22Rv1 (cell line): ENCODE data around the gene POLN.

Experiments
- H3K27ac ChIP-seq: fragments of 450-650 bp; 2 replicates; pipeline ENCODE4 v1.5.1; 2017
- ZFX ChIP-seq: fragments of 450-650 bp; IDR thresholded peaks from 2 replicates; pipeline ENCODE4 v1.6.1; 2017; ENCODE audit warnings: antibody characterized with exemption, borderline replicate concordance
- TF ChIP-seq, protein P1 (sequence below): fragments of 450-650 bp; IDR thresholded peaks from 2 replicates; pipeline ENCODE4 v1.5.1; 2017; ENCODE audit warnings: mild to moderate bottlenecking

Gene POLN

DNA sequence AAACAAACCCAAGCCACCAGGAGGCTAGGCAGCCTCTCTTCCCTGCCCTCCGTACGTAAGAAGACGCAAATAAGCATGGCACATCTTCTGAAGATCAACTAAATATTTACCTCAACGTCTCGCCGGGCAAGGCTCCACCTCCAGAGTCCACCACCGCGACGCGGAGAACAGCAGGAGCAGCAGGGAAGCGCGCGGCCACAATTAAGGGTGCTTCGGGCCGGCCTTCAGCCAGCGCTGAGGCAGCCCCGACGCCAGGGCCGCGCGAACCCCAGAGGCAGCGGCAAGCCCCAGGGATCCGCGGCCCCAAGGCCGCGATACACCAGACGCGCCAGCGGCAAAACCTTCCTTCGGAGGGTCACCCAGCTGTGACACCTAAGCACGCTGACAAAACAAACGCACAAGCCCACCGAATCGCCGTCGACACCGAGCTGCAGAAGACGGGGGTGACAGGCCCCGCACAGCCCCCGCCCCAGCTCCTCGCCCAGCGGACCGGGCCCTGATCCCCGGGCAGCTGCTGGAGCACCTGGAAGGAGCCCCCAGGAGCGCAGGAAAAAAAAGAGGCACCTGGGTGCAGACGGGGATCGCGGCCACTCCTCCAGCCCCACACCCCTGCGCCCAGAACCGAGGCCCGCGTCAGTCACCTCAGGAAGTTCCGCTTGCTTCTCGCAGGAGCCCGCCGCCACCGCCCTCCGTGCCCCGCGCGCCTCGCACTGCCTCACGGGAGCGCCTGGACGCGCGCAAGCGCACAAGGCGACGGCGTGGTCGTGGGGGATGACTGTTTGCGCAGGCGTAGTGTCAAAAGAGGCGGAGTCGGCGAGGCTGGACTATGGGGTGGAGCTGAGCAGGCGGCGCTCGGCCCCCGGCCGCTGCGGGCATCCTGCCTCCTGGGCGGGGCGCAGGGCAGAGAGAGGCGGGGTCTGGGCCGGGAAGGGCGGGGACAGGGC lies at the start of gene POLN, which contains the start of gene HAUS3:
POLN (minus strand) TSS at position 712 of the 944 bp plus-strand sequence. CDS start 12,890 bp downstream, outside the sequence.
HAUS3 (minus strand) TSS at position 712 of the 944 bp plus-strand sequence. CDS start 1,175 bp downstream, outside the sequence.
- no peak for TF ChIP-seq ZFX
- TF ChIP-seq, protein P1, sequence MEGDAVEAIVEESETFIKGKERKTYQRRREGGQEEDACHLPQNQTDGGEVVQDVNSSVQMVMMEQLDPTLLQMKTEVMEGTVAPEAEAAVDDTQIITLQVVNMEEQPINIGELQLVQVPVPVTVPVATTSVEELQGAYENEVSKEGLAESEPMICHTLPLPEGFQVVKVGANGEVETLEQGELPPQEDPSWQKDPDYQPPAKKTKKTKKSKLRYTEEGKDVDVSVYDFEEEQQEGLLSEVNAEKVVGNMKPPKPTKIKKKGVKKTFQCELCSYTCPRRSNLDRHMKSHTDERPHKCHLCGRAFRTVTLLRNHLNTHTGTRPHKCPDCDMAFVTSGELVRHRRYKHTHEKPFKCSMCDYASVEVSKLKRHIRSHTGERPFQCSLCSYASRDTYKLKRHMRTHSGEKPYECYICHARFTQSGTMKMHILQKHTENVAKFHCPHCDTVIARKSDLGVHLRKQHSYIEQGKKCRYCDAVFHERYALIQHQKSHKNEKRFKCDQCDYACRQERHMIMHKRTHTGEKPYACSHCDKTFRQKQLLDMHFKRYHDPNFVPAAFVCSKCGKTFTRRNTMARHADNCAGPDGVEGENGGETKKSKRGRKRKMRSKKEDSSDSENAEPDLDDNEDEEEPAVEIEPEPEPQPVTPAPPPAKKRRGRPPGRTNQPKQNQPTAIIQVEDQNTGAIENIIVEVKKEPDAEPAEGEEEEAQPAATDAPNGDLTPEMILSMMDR: no peak
- peak within 1 kb of the TSS; percentile 55 for H3K27ac ChIP-seq

DNA sequence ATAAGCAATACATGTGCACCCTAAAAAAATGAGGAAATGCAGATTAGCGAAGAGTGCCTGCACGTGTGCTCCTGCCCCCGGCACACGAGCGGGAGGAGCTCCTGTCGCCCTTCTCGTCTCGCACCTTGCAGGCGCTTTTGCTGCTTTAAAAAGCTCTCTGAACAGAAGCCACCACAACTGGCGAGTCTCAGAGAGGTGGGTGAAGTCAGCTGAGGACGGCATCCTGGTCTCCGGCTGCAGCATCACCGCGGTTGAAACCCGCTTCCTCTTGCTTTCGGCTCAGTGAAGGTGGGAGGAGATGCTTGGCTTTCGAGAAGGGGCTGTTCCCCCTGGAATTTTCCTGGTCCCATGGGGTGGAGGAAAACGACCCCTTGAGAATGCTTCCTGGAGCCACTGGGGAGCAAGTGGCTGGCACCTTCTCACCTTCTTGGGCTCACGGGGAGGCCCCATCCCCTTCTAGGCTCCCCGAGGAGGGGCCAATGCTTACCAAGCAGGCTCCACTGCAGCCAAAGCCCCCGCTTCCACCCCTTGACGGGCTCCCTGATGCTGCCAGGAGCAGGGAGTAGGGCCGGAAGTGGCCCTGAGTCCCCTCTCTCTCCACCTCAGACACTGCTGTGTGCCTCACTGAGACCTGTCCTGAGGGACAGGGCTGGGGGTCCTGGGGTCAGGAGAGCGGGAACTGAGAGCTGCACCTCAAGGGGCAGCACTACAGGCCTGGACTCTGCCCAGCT lies 49.2 kb upstream of the POLN start:
- no peak overlapping the region for H3K27ac ChIP-seq
- TF ChIP-seq, protein P1: no peak
- no peak for TF ChIP-seq ZFX

DNA sequence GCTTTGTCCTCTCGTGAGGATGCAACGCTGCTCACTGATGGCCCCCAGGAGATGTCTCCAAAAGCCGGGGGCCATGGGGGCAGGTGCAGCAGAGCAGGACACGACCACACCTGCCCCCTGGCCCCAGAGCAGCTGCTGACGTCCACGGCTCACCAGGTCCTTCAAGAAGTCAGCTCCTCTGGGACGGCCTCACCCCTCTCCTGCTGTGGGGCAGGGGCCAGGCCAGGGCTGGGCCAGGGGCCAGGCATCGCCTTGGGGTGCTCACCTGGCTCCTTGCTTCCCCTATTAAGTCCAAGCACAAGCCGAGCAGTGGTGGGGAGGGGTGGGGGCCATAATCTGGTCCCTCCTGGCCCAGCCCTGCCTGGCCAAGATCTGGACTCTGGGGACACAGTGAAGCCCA lies 48.6 kb upstream of the POLN start:
- H3K27ac ChIP-seq: no peak overlapping the region
- no peak for TF ChIP-seq ZFX
- TF ChIP-seq, protein P1: no peak

DNA sequence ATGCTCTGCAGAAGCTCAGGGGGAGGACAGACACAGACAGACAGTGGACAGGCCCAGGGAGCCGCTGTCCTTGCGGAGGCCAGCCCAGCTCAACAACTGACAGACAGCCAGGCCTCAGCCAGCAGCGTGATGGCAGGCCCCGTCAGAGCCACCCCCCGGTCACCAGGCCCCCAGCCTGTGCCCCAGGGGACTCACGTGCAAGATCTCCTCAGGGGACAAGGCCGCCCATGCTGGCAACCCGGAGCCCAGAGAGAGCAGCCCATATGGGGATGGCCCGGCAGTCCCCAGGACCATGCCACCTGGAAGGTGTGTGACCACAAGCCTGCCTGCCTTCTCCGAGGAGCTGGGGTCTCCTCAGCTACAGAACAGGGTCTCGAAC lies 48.0 kb upstream of the POLN start:
- H3K27ac ChIP-seq: no peak overlapping the region
- TF ChIP-seq, protein P1: no peak
- no peak for TF ChIP-seq ZFX

DNA sequence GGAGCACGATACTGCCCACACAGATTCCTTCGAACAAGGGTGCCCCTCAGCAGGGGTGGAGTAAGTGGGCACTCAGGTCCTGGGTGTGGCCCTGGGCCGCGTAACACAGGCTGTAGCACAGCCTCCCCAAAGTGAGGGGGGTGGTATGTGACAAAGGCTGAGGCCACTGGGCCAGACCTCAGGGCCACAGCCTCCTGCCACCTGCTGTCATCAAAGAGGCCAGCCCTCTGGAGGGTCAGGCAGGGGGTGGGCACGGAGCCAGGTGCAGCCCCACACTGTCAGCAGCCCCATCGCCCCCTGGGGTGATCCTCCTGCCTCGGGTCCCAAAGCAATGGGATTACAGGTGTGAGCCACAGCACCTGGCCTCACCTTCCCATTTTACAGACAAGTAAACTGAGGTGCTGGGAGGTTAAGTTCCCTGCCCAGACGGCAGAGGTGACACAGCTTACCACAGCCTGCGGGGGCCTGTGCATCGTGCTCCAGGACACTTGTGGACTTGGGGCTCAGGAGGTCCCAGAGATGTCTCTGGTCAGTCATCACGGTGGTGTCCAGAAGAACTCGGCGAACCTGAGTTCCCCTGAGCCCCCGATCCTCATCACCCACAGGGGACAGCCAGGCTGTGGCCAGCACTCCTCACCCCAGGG lies 47.5 kb upstream of the POLN start:
- no peak for TF ChIP-seq ZFX
- TF ChIP-seq, protein P1: no peak
- H3K27ac ChIP-seq: no peak overlapping the region

DNA sequence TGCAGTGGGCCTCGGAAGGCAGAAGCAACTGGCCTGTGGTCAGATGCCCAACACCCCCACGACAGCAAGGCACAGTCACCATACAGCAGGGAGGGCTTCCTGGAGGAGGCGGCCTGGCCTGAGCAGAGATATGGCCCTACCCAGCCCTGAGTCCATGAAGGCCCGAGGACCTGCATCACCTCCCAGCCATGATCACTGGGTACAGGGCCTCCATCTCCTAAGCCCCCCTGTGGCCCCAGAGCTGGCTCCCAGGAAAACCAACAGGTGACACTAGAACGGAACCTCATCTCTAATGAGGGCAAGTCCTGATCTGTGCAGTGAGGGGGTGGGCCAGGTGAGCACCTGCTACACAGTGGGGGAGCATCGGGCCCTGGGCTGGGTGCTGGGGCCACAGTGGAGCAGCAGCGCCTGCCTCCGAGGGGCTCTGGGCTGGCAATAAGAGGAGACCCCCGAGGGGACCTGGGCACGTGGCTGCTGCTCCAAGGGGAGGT lies 46.2 kb upstream of the POLN start:
- H3K27ac ChIP-seq: no peak overlapping the region
- TF ChIP-seq, protein P1: no peak
- no peak for TF ChIP-seq ZFX
